ENCODE data around the gene FZR1. TPM values are rescaled to one million over a fixed set of nuclear protein-coding genes. Genes with fewer than 3 reads are reported as not detected.
A peak's percentile ranks its signal among the peaks of the same experiment; 100 is the strongest.
"Not testable (repeated sequence)": the region's sequence is repeated elsewhere in the genome, so short reads cannot be mapped to it uniquely, and the experiment has no call there.

Gene FZR1
- total RNA-seq, 1 experiment from 2014 or later, result 48.2 TPM

GRCh38 chr19:3529299-3529698 is 23.2 kb downstream of the FZR1 start:
- not testable (repeated sequence) for DNase-seq (ENCODE audit: low read depth)

DNA sequence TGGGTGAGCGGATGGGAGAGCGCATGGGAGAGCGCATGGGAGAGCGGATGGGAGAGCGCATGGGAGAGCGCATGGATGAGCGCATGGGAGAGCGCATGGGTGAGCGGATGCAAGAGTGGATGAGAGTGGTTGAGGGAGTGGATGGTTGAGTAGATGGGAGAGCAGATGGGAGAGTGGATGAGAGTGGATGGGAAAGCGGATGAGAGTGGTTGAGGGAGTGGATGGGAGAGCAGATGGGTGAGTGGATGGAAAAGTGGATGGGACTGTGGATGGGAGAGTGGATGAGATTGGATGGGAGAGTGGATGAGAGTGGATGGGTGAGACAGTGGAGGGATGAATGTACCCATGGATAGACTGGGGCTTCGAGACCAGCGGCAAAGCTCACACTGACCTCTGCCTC is 24.3 kb downstream of the FZR1 start:
- DNase-seq (ENCODE audit: low read depth), result no peak

- DNase-seq (ENCODE audit: low read depth), result no peak
These were observed 25.6 kb downstream of the FZR1 start for GRCh38 chr19:3531716-3532115.

- DNase-seq (ENCODE audit: low read depth), result no peak
These were observed 26.2 kb downstream of the FZR1 start for GRCh38 chr19:3532154-3532786.

DNA sequence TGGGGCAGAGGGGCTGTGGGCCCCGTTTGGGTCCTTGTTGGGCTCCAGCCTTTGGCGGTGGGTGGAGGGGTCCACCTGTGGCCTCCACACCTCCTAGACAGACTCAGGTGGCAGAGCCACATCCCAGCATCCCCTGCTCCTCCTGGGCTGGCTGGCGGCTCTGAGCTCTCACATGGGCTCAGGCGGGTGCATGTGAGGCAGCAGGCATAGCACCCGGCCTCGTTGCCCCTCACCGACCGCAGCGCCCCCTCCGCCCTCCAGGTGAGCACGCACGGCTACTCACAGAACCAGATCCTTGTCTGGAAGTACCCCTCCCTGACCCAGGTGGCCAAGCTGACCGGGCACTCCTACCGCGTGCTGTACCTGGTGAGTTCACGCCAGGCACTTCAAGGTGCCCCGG is 26.9 kb downstream of the FZR1 start:
- no peak for DNase-seq (ENCODE audit: low read depth)

DNA sequence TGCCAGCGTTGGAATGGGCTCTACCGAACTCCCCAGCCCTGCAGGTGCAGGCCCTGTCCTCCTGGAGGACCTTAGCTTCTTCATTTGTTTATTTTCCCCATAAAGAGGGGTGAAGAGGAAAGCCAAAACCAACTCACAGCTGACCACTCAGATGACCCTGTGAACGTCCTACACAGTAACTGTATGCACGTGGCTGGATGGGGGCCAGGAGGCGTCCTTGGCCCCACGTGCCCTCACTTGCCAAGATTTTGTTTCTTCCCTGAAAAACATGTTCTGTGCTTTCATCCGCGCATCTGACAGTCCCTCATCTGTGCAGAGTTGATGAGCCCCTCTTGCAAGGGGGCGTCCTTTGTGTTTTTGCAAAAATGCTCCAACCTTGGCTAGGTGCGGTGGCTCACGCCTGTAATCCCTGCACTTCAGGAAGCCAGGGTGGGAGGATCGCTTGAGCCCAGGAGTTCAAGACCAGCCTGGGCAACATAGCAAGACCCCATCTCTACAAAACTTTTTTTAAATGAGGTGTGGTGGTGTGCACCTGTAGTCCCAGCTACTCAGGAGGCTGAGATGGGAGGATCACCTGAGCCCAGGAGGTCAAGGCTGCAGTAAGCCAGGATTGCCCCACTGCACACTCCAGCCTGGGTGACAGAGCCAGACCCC is 27.6 kb downstream of the FZR1 start:
- no peak for DNase-seq (ENCODE audit: low read depth)

DNA sequence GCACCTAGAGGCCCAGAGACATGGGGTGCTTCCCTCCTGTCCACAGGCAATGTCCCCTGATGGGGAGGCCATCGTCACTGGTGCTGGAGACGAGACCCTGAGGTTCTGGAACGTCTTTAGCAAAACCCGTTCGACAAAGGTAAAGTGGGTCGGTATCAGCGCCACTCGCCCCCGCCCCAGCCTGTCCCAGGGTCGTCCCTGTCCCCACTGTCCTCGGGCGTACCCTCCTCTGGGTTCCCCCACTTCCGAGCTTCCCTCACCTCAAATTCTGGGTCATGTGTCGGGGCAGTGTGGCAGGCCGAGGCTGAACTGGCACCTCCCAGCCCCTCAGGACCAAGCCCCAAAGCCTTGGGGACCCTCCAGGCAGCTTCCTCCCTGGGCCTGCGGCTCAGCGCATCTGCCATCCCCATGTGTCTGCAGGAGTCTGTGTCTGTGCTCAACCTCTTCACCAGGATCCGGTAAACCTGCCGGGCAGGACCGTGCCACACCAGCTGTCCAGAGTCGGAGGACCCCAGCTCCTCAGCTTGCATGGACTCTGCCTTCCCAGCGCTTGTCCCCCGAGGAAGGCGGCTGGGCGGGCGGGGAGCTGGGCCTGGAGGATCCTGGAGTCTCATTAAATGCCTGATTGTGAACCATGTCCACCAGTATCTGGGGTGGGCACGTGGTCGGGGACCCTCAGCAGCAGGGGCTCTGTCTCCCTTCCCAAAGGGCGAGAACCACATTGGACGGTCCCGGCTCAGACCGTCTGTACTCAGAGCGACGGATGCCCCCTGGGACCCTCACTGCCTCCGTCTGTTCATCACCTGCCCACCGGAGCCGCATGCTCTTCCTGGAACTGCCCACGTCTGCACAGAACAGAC is 28.5 kb downstream of the FZR1 start:
- no peak for DNase-seq (ENCODE audit: low read depth)

DNA sequence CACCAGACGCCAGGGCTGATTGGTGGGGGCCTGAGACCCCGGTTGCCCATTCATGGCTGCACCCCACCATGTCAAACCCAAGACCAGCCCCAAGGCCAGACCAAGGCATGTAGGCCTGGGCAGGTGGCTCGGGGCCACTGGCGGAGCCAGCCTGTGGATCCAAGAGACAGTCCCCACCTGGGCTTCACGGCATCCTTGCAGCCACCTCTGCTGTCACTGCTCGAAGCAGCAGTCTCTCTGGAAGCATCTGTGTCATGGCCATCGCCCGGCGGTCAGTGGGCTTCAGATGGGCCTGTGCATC is 29.1 kb downstream of the FZR1 start:
- no peak for DNase-seq (ENCODE audit: low read depth)

DNA sequence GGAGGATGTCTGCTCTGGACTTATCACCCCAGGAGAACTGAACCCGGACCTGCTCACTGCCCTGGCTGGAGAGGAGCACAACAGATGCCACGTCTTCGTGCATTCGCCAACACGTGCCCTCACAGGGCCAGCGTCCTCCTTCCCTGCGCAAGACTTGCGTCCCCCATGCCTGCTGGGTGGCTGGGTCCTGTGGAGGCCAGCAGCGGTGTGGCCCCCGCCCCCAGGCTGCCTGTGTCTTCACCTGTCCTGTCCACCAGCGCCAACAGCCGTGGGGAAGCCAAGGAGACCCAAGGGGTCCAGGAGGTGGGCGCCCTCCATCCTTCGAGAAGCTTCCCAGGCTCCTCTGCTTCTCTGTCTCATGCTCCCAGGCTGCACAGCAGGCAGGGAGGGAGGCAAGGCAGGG is 29.5 kb downstream of the FZR1 start:
- DNase-seq (ENCODE audit: low read depth), result no peak

DNA sequence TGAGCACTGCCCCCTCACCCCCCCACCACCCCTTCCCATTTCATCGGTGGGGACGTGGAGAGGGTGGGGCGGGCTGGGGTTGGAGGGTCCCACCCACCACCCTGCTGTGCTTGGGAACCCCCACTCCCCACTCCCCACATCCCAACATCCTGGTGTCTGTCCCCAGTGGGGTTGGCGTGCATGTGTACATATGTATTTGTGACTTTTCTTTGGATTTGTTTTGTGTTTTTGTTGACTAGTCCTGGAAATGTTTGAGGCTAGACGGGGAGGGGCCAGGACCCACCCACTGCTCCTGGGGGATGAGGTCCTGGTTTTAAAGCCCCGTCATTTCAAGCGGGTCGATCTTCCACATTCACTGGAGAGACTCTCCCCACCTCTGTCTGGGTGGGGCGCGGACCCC is 29.9 kb downstream of the FZR1 start:
- no peak for DNase-seq (ENCODE audit: low read depth)

DNA sequence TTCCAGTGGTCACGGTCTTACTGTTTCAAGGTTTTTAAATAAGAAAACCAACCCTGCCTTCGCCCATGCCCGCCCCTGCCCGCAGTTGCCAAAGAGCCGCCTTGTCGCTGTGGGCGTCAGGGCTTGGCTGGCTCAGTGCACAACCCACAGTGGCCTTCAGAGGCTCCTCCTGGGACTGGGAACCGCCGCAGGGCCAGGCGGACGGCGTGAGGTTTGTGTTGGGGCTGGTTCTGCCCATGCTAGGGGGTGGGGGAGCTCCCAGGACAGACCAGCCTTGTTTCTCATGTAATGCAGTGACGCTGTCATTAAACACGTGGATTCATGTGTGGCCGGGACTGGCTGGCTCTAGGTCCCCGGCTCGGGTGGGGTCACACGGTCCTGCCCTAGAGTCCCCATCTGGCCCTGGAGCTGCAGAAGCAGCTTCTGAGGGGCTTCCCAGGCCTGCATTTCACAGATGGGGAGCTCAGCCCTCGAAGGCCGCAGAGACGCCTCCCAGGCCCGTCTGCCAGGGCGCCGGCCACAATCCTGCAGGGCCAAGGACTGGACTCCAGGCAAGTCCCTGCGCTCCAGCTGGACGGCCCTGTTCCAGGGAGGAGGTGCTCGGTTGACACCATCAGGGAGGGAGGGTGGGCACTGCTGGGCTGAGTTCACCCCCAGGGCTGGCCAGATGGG is 30.5 kb downstream of the FZR1 start:
- peak; percentile 90 for DNase-seq (ENCODE audit: low read depth)

- peak; percentile 46 for DNase-seq (ENCODE audit: low read depth)
These were observed 31.0 kb downstream of the FZR1 start for GRCh38 chr19:3537101-3537437.

DNA sequence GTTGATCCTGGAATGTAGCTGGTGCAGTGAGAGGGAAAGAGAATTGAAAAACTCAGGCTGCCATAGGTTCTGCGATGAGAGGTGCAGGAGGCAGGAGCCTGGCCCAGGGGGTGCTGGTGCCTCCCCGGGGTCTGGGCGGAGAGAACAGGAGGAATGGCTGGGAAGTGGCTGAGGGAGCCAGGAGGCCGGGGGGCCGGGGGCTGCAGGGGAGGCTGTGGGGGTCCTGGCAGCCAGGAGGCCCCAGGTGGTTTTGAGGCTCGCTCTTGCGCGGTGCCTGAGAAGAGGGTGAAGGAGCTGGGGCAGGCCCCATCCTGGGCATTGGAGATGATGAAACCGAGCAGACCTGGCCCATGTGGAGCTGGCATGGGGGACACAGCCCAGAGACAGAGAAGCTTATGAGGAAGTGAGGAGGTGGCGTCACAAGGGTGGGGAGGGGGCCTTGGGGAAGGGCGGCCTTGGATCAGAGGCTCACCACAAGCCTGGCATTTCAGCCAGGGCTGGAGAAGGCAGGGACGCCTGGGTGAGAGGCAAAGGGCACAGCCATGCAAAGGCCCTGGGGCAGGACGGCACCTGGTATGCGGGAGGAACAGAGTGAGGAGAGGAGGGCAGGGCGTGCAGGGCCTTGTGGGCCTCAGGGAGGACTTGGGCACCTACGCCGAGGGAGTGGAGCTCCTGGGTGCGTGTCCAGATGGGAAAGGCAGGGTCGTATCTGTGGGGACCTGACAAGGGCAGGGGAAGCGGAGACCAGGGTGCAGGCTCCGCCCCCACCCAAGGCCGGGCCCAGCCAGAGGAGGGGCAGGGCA is 31.5 kb downstream of the FZR1 start:
- DNase-seq (ENCODE audit: low read depth), result peak; percentile 44

- DNase-seq (ENCODE audit: low read depth), result no peak
These were observed 32.3 kb downstream of the FZR1 start for GRCh38 chr19:3538258-3538929.

- peak; percentile 68 for DNase-seq (ENCODE audit: low read depth)
These were observed 33.0 kb downstream of the FZR1 start, which contains the start of gene TEKTIP1 for GRCh38 chr19:3538965-3539755. TSS of gene TEKTIP1 (plus strand) at chr19:3539174. CDS start at chr19:3539178, 4 bp downstream.

DNA sequence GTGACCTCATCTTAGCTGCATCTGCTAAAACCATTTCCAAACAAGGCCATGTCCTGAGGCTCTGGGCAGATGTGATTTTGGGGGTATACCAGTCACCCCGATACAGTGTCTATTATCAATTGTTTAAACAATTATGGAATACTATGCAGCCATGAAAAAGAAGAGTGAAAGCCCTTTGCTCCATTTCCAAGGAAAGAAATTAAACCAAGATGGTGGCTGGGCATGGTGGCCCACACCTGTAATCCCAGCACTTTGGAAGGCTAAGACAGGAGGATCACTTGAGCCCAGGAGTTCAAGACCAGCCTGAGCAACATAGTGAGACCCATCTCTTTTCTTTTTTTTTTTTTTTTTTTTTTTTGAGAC is 33.6 kb downstream of the FZR1 start:
- no peak for DNase-seq (ENCODE audit: low read depth)

- DNase-seq (ENCODE audit: low read depth), result no peak
These were observed 37.3 kb downstream of the FZR1 start for GRCh38 chr19:3543150-3544057.

DNA sequence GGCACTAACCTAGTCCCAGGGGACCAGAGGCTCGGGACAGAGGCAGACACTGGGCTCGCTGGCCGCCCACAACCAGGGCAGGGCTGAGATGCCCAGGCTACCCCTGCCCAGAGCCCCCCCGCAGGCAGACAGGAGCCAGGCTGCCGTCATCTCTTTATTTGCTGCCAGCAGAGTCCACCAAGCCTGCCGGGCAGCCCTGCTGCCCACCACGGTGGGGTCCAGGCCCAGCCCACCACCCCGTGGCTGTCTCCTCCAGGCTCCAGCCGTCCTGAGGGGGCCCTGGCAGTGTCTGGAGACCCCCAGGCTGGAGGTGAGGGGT is 37.9 kb downstream of the FZR1 start:
- DNase-seq (ENCODE audit: low read depth), result no peak
